ENCODE measurements around the gene MCF2L. TPM values are rescaled to one million over a fixed set of nuclear protein-coding genes. Genes with fewer than 3 reads are reported as not detected.

MCF2L gene
- total RNA-seq, 1 donor from 2014 or later = 6.7 TPM

DNA sequence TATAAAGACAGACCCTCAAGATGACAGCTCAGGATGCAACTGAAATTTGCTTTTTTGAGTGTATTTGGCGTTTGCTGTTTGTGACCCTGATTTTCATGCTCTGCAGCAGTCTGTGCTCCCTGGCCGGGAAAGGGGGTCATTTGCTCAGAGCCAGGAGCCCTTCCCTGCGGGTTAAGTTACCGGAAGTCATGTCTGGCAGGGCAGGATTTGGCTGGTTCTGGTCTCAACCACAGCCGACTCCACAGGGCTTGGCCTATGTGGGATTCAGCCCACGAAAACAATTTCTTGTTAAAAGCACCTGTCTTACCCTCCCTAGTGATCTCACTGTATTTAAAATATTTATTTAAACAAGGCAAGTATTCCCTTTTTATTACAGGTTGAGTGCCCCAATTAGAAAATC lies 22.6 kb downstream of the MCF2L start:
- H3K9me3 Mint-ChIP-seq (ENCODE audit: low read depth) = no peaks in the 10 kb centered on the region
- no peak overlapping the region for H3K4me3 Mint-ChIP-seq (ENCODE audit: unreplicated experiment)
- no peaks in the 10 kb centered on the region for H3K4me1 Mint-ChIP-seq (ENCODE audit: low read depth)
- TF ChIP-seq, protein P1, sequence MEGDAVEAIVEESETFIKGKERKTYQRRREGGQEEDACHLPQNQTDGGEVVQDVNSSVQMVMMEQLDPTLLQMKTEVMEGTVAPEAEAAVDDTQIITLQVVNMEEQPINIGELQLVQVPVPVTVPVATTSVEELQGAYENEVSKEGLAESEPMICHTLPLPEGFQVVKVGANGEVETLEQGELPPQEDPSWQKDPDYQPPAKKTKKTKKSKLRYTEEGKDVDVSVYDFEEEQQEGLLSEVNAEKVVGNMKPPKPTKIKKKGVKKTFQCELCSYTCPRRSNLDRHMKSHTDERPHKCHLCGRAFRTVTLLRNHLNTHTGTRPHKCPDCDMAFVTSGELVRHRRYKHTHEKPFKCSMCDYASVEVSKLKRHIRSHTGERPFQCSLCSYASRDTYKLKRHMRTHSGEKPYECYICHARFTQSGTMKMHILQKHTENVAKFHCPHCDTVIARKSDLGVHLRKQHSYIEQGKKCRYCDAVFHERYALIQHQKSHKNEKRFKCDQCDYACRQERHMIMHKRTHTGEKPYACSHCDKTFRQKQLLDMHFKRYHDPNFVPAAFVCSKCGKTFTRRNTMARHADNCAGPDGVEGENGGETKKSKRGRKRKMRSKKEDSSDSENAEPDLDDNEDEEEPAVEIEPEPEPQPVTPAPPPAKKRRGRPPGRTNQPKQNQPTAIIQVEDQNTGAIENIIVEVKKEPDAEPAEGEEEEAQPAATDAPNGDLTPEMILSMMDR (IDR thresholded peaks at IDR 0.05) = no peak
- no peaks in the 10 kb centered on the region for H3K36me3 Mint-ChIP-seq (ENCODE audit: low read depth)
- peaks cover 26% of the 10 kb centered on the region for H3K27me3 Mint-ChIP-seq (ENCODE audit: low read depth)
- DNase-seq (ENCODE audit: low spot score) = no peak
- H3K27ac Mint-ChIP-seq (ENCODE audit: unreplicated experiment) = no peak overlapping the region

DNA sequence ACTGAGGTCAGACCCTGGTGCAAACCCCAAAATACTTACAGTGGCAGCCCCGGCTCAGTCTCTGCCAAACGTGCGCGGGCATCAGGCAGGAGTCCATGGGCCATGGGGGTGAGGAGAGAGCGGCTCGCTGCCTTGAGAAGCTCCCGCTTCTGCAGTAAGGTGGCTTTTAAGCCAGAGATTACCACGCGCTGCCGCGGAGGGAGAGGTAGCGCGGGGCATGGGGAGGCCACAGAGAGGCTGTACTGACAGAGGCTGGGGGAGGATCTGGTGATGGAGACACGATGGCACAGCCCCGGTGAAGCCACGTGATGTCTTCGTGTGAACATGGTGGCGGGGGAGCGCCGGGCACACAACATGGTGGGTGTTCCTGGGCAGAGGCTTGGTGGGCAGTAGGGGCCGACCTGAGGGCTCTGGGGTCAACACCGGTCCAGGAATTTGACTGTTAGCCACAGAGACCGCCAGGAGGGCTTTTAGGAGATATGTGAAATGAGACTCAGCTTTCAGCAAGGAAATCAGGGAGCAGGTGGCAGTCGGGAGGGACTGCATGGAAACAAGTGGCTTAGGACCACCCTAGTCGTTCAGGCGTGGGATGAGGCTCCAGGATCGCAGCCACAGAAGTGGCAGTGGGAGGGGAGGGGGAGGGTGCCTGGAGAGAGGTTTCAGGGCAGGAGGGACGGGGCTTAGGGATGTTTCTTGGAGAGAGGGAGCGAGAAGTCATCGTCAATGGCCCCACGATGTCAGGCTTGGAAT lies 24.1 kb downstream of the MCF2L start:
- H3K27ac Mint-ChIP-seq (ENCODE audit: unreplicated experiment) = no peak overlapping the region
- TF ChIP-seq, protein P1 (IDR thresholded peaks at IDR 0.05) = no peak
- H3K4me1 Mint-ChIP-seq (ENCODE audit: low read depth) = no peaks in the 10 kb centered on the region
- H3K36me3 Mint-ChIP-seq (ENCODE audit: low read depth) = no peaks in the 10 kb centered on the region
- DNase-seq (ENCODE audit: low spot score) = no peak
- peaks cover 24% of the 10 kb centered on the region for H3K27me3 Mint-ChIP-seq (ENCODE audit: low read depth)
- H3K4me3 Mint-ChIP-seq (ENCODE audit: unreplicated experiment) = no peak overlapping the region
- no peaks in the 10 kb centered on the region for H3K9me3 Mint-ChIP-seq (ENCODE audit: low read depth)

DNA sequence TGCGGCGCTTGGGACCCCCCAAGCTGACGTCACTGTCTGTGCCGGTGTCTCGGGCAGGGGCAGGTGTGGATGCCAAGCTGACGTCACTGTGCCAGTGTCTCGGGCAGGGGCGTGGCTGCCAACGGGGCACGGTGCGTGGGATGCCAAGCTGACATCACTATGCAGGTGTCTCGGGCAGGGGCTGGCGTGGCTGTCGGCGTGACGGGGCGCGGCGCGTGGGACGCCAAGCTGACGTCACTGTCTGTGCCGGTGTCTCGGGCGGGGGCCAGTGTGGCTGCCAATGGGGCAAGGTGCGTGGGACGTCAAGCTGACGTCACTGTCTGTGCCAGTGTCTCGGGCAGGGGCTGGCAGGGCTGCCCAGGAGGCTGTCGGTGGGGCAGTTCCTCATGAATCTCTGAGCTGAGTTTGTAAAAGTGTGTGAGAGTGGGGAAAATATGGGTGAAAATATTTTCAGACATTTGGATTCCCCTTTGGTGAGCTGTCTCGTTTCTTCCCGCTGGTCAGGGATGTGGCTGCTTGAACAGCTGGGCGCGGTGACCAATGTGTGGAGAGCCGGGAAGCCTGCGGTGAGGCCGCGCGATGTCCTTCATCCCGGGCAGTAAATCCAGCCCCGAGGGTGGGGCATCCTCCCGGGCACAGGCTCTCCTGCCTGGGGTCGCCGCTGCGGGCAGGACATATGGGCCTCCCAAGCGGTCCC lies 25.2 kb downstream of the MCF2L start:
- no peaks in the 10 kb centered on the region for H3K4me1 Mint-ChIP-seq (ENCODE audit: low read depth)
- H3K9me3 Mint-ChIP-seq (ENCODE audit: low read depth) = no peaks in the 10 kb centered on the region
- DNase-seq (ENCODE audit: low spot score) = no peak
- H3K36me3 Mint-ChIP-seq (ENCODE audit: low read depth) = no peaks in the 10 kb centered on the region
- TF ChIP-seq, protein P1 (IDR thresholded peaks at IDR 0.05) = no peak
- H3K4me3 Mint-ChIP-seq (ENCODE audit: unreplicated experiment) = no peak overlapping the region
- peaks cover 24% of the 10 kb centered on the region for H3K27me3 Mint-ChIP-seq (ENCODE audit: low read depth)
- no peak overlapping the region for H3K27ac Mint-ChIP-seq (ENCODE audit: unreplicated experiment)

DNA sequence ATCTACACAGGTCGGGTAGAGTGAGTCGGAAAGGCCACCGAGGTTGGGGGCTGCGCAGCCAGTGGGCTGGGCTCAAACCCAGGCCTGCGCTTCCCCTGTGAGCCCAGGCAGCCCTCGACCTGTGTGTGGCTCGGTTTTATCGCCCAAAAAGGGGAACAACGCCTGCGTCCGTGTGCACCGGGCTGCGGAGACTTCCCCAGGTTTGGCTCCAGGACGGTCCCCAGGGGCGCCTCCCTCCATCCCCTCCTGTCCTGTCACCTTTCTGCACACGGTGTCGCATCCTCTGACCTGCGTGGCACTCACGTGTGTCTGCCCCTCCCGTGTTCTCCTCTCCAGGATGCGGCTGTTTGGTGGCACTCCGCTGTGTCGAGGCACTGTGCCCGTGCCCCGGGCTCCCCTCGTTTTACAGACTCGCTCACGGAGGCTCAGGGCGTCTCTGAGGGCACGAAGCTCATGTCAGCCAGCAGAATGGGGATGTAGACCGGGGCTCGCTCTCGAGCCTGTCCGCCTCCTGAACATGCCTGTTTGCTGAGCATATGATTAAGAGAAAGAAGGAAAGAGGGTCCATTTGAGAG lies 25.9 kb downstream of the MCF2L start:
- H3K4me3 Mint-ChIP-seq (ENCODE audit: unreplicated experiment) = no peak overlapping the region
- TF ChIP-seq, protein P1 (IDR thresholded peaks at IDR 0.05) = no peak
- H3K9me3 Mint-ChIP-seq (ENCODE audit: low read depth) = no peaks in the 10 kb centered on the region
- H3K27ac Mint-ChIP-seq (ENCODE audit: unreplicated experiment) = no peak overlapping the region
- no peaks in the 10 kb centered on the region for H3K4me1 Mint-ChIP-seq (ENCODE audit: low read depth)
- no peak for DNase-seq (ENCODE audit: low spot score)
- peaks cover 23% of the 10 kb centered on the region for H3K27me3 Mint-ChIP-seq (ENCODE audit: low read depth)
- H3K36me3 Mint-ChIP-seq (ENCODE audit: low read depth) = no peaks in the 10 kb centered on the region

DNA sequence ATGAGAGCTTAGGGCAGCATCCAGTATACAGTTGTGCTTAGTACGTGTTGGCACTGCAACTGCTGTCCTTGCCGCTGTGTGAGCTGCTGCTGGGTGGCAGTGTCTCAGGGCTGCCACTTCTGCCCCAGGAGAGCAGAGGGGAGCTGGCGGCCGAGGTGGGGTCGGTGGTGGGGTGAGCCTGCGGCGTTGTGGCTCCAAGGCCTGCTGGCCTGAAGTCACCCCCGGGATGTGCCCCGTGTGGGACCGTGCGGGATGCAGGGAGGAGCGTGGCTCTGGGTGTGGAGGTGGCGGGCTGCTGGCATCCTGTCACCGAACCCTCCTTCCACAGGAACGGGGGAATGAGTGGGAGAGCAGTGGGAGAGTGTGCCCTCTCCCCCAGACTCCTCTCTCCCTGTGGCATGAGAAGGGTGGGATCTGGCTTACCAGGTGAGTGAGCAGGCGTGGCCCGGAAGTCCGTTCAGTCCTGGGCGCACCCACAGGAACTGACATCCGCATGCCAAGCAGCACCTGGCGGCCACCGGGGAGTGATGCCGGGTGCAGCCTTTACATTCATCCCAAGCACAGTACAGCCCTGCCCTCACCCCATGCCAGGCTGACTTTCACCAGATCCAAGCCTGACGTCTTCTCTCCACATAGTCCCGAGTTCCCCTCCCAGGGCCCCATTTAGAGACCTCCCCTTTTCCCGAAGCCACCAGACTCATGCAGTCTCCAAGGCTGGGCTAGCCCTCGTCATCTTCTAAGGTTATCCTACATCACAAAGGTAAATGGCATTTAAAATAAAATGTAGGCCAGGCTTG lies 26.6 kb downstream of the MCF2L start:
- H3K9me3 Mint-ChIP-seq (ENCODE audit: low read depth) = no peaks in the 10 kb centered on the region
- no peak for DNase-seq (ENCODE audit: low spot score)
- no peaks in the 10 kb centered on the region for H3K4me1 Mint-ChIP-seq (ENCODE audit: low read depth)
- TF ChIP-seq, protein P1 (IDR thresholded peaks at IDR 0.05) = no peak
- H3K27ac Mint-ChIP-seq (ENCODE audit: unreplicated experiment) = no peak overlapping the region
- peaks cover 19% of the 10 kb centered on the region for H3K27me3 Mint-ChIP-seq (ENCODE audit: low read depth)
- no peak overlapping the region for H3K4me3 Mint-ChIP-seq (ENCODE audit: unreplicated experiment)
- no peaks in the 10 kb centered on the region for H3K36me3 Mint-ChIP-seq (ENCODE audit: low read depth)

All from chondrocyte (in vitro differentiated cells).